Lower leg skin (tissue), 3 donors: ENCODE measurements around the gene ACTR2.

ENCODE experiments used
- CTCF ChIP-seq, 3 donors: fragments of 450-650 bp; IDR thresholded peaks; one replicate each; pipeline ENCODE4 v1.5.1; 2016; ENCODE audit warnings: antibody characterized with exemption in 3 of 3, mild to moderate bottlenecking in 3 of 3, moderate library complexity in 2 of 3
- POLR2A ChIP-seq, 2 donors: fragments of 450-650 bp; IDR thresholded peaks; one replicate each; pipeline ENCODE4 v1.6.1; 2016 to 2017; ENCODE audit warnings: antibody characterized with exemption in 2 of 2, mild to moderate bottlenecking in 1 of 2, moderate library complexity in 1 of 2

DNA sequence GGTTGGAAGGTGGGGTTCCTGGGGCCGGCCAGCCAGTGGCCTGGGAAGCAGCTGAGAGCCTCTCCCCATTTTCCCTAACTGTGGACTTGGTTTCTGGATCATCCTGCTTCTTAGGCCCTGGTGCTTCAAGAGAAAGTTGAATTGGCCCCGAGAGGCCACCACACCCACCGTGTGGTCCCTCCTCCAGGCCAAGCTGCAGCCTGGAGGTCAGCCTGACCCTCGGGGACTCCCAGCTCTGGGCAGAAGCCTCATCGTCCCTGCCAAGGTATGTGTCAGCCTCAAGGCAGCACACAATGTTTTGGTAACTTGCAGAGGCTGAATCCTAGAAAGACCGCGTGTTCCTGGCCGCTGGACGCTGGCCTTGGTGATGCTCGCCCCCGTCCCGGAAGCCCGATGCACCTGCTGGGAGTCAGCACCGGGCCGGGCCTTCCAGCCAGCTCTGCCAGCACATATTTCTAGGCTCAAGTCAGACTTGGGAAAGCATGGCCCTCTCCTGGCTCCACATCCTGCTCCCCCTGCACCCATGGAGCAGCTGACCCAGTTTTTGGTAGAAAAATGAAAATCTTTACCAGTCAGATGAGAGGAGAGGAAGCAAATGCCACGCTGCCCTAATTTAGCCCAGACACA lies 72.6 kb downstream of the ACTR2 start:
- TF ChIP-seq CTCF (IDR thresholded peaks at IDR 0.05) (no peak), POLR2A (IDR thresholded peaks at IDR 0.05) (no peak)
